GM21717 (cell line): ENCODE results near the gene PAIP2.
"Not testable (repeated sequence)": the region's sequence is repeated elsewhere in the genome, so short reads cannot be mapped to it uniquely, and the experiment has no call there.

Experiments used
- ATAC-seq: cut with Tn5 transposase; IDR thresholded peaks from one replicate; pipeline ENCODE4 v1.9.1; 2021; ENCODE audit warnings: mild to moderate bottlenecking, moderate library complexity; ENCODE audit not compliant: unreplicated experiment

PAIP2 gene

DNA sequence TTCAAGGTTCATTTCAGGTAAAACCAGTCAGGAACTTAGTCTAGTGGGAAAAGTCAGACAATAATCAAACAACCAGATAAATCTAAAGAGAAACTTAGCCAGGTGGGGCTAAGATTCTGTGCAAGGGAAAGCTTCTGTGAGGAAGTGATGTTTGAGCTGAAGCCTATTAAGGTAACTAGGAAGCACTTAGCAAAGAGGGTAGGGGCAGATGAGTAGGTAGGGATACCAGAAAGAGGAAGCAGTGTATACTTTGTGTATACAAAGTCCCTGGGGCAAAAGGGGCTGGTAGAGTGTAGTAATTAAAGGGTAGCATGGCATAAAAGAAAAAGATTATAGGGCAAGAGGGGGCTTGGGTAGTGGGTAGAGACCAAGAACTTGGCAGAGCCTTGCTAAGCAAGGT lies 65.9 kb downstream of the PAIP2 start:
- no peak for ATAC-seq

DNA sequence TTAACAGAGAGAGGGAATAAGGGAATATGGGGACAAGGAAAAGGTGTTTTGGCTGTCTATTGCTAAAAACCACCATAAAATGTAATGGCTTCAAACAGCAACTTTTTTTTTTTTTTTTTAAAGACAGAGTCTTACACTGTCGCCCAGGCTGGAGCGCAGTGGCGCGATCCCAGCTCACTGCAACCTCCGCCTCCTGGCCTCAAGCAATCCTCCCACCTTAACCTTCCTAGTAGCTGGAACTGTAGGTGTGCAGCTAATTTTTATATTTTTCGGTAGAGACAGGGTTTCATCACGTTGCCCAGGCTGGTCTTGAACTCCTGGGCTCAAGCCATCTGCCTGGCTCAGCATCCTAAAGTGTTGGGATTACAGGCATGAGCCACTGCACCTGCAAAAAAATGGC lies 66.5 kb downstream of the PAIP2 start:
- no peak for ATAC-seq

DNA sequence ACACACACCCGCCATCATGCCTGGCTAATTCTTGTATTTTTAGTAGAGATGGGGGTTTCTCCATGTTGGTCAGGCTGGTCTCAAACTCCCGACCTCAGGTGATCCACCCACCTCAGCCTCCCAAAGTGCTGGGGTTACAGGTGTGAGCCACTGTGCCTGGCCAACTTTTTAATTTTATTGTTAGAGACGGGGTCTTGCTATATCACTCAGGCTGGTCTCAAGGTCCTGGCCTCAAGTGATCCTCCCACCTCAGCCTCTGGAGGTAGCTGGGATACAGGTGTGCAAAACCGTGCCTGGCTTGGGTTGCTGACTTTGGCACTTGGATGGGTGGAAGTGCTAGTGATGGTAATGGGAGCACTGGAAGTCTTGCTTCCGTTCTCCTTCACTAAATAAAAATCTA lies 67.5 kb downstream of the PAIP2 start:
- ATAC-seq, result not testable (repeated sequence)

GRCh38 chr5:139410121-139410992 lies 68.7 kb downstream of the PAIP2 start:
- ATAC-seq, result no peak

DNA sequence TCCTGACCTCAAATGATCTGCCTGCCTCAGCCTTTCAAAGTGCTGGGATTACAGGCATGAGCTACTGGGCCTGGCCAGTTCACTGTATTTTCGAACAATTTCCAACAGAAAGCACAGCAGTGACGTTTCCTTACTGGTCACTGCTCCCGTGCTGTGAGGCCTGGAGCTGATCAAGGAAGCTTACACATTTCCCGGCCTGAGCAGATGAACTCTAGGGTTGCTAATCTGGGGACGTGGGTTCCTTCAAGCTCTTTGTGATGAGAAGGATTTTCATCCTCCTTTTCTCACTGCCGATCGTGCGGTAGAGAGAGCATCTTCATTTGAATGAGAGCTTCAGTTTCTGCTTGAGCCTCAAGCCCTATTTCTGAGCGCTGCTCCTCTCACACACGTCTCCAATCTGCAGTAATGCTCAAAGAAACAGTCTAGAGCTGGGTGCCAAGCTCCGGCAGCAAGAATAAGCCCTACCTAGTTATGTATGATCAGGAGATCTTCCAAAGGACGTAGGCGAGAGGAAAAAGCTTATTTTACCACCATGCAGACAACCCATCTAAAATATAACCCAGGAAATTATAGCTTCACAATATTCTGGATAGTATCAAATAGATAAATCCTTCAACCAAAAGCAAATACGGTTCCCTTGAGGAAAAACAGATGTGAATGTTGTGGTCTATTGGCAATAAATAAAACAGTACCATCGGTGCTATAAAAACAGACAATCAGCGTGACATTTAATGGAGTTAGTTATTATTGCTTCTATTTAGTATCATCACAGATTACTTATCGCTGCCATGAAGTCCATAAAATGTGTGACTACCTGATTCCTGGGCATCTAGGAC lies 69.6 kb downstream of the PAIP2 start:
- ATAC-seq, result no peak

DNA sequence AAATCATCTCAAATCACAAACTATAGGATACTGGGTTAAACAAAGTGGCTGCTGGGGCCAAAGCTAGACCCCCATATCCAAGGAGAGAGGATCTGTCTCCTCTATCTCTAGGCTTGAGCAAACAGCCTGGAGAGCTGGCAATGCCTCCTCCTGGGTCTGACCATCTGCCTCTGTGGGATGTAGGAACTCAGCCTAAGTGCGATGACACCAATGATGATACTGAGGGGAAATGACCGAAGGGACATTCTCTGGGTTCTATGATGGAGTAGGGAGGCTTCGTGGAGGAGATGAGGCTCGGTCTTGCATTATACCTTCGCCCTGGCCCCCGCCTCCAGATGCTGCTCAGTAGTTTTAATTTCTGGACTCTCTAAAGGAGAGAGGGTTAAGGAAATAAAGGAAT lies 71.5 kb downstream of the PAIP2 start:
- no peak for ATAC-seq

GRCh38 chr5:139413963-139414362 lies 72.3 kb downstream of the PAIP2 start:
- ATAC-seq, result no peak

DNA sequence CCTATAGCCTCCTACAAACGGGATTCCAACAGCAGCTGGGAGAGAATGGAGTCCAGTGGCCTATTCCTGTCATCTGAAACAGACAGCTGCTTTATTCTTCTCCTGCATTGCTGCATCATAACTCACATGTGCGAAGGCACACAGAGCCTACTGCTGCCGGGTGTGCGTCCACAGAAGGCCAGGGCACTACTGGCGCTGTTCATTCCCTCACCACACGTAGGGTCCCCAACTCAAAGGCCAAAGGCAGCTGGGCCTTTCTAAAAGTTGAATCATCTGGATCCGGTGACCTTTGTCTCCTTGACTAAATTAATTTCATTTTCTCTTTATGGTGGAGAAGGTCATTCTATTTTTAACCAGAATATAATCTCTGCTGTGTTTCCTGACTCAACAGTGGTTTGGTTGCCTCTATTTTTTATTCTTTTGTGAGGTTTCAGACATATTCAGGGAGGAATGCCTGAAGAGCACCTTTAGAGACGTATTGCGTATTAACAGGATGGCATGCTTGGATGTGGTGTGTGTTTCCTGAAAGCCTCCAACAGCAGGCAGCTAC lies 73.0 kb downstream of the PAIP2 start:
- no peak for ATAC-seq

DNA sequence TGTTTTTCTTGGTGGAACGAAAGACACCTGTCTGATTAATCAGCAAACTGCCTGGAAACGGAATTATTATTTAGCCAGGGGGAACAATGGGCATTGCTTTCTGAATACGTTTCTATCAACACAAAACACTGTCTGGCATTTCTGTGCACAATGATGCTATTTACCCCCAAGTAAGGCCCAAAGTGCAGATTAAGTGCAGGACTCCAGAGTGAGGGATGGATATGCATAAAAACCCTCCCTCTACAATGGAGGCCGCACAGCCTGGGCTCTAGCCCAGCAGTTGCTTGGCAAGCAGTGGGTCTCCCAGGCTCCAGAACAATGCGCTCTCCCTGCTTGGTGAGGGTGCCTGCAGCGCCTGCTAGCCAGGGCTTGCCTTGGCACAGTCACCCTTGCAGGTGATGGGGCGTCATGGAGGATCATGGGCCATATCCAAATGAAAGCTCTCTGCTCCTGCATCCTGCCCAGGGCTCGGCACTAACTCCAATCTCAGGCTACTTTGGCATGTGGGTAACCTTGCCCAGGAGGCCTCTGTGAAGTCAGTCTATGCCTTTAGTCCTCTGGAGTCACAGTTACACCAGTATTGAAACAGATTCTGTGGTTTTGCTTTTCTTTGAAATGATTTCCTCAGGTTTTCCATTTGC lies 73.7 kb downstream of the PAIP2 start:
- ATAC-seq, result no peak

DNA sequence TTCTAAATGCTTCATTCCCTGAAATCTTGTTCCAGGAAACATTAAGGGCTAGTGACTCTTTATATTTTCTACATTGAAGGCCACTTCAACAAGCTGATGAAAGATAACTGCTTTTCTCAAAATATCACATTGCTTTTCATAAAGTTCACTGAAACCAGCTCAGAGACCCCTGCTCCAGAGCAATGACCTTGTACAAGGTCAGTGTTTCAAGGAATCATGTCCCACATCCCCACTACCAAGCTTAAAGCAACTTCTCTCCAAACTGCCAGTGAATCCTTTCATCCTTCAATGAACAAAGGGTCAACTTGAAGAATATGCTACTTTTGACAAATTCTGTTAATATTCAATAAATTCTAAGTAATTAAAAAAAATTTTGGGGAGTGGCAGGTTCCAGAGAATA lies 74.2 kb downstream of the PAIP2 start:
- no peak for ATAC-seq

DNA sequence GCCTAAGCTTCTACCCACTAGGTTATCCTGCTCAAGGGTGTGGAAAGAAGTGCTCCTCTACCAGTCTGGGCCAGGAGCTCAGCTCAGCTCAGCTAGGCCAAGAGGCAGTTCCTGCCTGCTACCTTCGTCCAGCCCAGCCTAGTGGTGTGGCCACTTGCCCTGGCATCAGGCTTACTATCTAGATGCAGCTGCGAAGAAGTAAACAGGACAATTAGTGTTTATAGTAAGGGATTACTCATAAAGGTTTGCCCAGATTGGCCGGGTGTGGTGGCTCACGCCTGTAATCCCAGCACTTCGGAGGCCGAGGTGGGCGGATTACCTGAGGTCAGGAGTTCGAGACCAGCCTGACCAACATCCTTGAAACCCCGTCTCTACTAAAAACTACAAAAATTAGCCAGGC lies 75.0 kb downstream of the PAIP2 start:
- no peak for ATAC-seq

GRCh38 chr5:139417214-139417613 lies 75.6 kb downstream of the PAIP2 start:
- ATAC-seq, result no peak

GRCh38 chr5:139418793-139419192 lies 77.1 kb downstream of the PAIP2 start:
- ATAC-seq, result no peak
